Tongue (tissue), 2 donors: ENCODE data around the gene TTLL4. TPM values are rescaled to one million over a fixed set of nuclear protein-coding genes. Genes with fewer than 3 reads are reported as not detected.

Experiments used
- DNase-seq: peaks from one replicate; pipeline ENCODE4 v3.0.0-alpha.2; 2015
- total RNA-seq: library from RNA; depleted of rRNA; stranded (reverse); fragments of >200 nt; gene quantifications from one replicate; pipeline ENCODE4 v1.2.3, GENCODE V29; 2014

TTLL4 gene
- total RNA-seq, 1 donor from 2014 or later = 14.0 TPM

- no peak for DNase-seq
These were observed 75.5 kb downstream of the TTLL4 start for GRCh38 chr2:218786133-218786532.

DNA sequence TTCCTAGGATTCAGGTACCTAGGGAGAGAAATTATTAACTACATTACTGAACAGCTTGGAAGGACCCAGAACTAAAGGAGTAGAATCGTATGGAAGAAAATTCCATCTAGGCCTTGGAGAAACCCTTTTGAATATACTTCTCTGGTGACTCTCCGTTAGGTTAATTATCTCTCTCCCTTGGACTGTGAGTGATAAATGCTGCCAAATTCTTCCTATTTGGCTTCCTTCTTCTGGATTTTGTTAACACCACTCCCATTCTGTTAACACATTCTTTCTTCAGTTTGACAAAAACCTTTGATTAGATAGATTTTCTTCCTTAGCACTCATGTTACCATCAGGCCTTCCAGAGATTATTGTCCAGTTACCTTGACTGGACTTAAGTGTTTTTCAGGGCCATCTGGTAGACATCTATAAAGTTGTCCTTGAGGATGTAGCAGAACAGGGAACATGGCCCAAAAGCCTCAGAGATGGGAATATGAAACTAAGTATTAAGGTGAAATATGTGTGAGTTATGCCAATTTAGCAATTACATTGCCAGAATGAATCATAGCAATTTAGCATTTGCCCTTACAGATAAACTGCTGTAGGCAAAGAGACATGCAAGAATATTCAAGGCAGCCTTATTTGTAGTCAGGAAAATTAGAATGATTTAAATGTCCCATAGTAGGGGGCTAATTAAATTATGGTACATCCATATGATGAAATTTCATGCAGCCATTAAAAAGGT lies 78.1 kb downstream of the TTLL4 start:
- no peak for DNase-seq

DNA sequence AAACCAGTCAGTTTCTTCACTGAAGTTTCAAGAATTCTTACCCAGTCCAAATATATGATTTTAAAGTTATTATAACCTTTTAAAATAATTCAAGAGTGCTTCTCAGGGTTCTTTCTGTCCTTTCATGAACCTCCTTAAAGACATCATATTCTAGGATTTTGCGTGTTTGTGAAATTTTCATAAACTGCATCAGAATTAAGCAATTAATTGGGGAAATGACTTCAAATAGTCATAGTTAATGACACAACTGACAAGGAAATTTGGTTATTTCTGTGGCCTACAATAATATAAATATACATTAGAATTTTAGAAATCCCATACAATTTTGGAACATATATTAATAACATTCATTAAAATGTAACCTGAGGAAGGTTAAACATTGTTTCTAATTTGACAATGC lies 81.8 kb downstream of the TTLL4 start:
- DNase-seq = no peak

DNA sequence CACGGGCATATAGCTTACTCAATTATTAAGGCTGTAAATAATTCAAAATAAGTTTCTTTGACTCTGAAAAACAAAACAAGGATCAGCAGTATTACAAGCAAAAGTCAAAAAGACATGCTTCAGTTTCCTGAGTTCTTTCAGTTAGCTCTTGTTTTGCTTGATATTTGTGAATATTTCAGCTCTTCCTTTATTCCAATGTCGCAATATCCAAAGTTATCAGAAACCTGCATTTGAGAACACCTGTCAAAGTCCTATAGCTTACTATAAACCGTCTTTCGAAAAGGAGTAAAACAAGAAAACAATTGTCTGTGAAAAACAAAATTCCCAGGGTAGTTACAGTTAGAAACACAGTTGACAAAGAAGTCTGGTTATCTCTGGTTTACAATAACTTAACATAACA lies 86.1 kb downstream of the TTLL4 start:
- no peak for DNase-seq

DNA sequence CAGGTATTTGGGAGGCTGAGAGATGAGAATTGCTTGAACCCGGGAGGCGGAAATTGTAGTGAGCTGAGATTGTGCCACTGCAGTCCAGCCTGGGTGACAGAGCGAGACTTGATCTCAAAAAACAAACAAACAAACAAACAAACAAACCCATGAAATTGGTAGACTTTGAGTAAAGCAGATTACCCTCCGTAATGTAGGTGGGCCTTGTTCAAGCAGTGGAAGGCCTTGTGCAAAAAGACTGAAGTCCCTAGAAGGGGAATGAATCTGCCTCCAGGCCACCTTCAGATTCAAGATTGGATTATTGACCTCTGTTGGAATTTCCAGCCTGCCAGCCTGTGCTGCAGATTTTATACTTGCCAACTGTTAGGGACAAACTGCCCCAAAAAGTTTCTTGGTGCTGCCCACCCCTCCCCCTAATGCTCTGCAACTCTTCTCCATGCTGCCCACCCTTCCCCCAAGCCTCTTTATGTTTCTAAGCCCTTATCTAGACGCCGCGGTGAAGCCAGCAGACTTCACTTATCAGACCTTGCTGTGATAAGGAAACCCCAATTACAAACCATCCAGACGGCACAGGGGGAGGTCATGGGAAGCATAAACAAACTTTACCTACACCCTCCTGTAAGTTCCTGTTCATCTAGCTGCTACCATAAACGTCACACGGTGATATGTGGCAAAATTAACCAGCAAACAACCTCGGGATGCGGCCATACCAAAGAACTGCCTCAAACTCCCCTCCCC lies 88.3 kb downstream of the TTLL4 start:
- no peak for DNase-seq

- no peak for DNase-seq
These were observed 89.4 kb downstream of the TTLL4 start for GRCh38 chr2:218799990-218800389.

GRCh38 chr2:218802386-218802994 lies 91.9 kb downstream of the TTLL4 start:
- no peak for DNase-seq

DNA sequence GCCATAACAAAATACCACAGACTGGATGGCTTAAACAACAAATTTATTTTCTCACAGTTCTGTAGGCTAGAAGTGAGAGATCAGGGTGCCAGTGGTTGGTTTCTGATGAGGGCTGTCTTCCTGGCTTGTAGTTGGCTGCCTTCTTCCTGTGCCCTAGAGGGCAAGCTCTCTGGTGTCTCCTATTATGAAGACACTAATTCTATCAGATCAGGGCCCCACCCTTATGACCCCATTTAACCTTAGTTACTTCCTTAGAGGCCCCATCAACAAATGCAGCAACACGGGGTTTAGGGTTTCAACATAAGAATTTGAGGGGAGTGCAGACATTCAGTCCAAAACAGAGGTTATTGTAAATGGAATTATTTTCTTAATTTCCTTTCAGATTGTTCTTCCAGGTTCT lies 94.2 kb downstream of the TTLL4 start:
- no peak for DNase-seq

Other genes with a start within 250 kb of the TTLL4 start
- gene USP37, start 142.5 kb upstream of the TTLL4 start, total RNA-seq = 30.8 TPM
- gene CNOT9, start 142.0 kb upstream of the TTLL4 start, total RNA-seq = 38.2 TPM
- 31.0 TPM for gene PLCD4, start 102.9 kb upstream of the TTLL4 start, total RNA-seq
- 14.3 TPM for gene ZNF142, start 51.2 kb upstream of the TTLL4 start, total RNA-seq
- gene BCS1L, start 51.2 kb upstream of the TTLL4 start, total RNA-seq = 26.2 TPM
- gene RNF25, start 38.8 kb upstream of the TTLL4 start, total RNA-seq = 8.5 TPM
- 20.6 TPM for gene STK36, start 38.7 kb upstream of the TTLL4 start, total RNA-seq
- 19.8 TPM for gene CYP27A1, start 71.3 kb downstream of the TTLL4 start, total RNA-seq
- 19.7 TPM for gene PRKAG3, start 121.0 kb downstream of the TTLL4 start, total RNA-seq
- 1.9 TPM for gene WNT6, start 149.0 kb downstream of the TTLL4 start, total RNA-seq
- 5.7 TPM for gene WNT10A, start 170.0 kb downstream of the TTLL4 start, total RNA-seq
- not detected for gene CDK5R2, start 248.8 kb downstream of the TTLL4 start, total RNA-seq